Posterior cingulate gyrus (tissue), 11 donors: ENCODE results near the gene PSD.

Source experiments
- DNase-seq, 10 donors: peaks; one replicate each; pipeline versions ENCODE4 v3.0.0 to v3.0.0-alpha.2; 2020 to 2021; ENCODE audit warnings: mixed read lengths in 3 of 10
- intact Hi-C: fragments of 100-400 bp; cut with DNase I; formaldehyde crosslinking; loops from one replicate; pipeline ENCODE4 v1.15.1; 2023

Gene PSD

DNA sequence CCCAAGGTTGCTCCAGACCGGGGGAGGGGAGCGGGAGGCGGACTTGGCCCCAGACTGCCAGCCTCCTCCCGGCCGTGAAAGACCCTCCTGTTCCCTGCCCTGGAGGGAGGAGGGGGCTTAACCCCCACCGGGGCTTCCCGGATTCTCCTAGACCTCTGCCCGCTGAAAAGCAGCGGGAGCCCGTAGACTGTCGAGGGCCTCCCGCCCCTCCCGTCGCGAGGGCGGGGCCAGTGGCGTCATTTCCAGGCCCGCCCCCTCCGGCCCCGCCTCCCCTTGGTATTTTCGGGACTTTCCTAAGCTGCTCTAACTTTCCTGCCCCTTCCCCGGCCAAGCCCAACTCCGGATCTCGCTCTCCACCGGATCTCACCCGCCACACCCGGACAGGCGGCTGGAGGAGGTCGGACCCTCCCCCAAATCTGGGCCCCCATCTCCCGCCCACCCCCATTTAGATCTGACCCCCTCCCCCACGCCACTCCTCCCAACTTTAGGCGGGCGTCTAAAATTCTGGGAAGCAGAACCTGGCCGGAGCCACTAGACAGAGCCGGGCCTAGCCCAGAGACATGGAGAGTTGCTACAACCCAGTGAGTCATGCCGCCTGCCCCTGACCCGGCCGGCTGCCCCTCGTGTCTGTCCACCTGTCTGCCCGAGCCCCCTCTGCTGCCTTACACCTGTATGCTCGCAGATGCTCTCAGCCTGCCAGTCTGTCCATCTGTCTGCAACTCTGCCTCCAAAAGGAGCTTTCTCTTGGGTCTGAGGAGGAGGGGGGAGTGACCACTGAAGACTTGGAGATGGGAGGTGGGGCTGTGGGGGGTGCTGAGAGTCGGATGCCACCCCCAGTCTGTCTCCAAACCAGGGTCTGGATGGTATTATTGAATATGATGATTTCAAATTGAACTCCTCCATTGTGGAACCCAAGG is 22.9 kb downstream of the PSD start, which contains the start of gene NFKB2:
Gene NFKB2 (plus strand): TSS at position 306 of the 917 bp plus-strand sequence. CDS start 255 bp downstream, at position 561.
- intact Hi-C loops = loop anchor here (2.0 to 5.0 kb wide), 3 partner anchors 83 to 228 kb away; partner anchors contain the start of gene ELOVL3
- peak; percentile 65 to 97 (median 78) for DNase-seq

DNA sequence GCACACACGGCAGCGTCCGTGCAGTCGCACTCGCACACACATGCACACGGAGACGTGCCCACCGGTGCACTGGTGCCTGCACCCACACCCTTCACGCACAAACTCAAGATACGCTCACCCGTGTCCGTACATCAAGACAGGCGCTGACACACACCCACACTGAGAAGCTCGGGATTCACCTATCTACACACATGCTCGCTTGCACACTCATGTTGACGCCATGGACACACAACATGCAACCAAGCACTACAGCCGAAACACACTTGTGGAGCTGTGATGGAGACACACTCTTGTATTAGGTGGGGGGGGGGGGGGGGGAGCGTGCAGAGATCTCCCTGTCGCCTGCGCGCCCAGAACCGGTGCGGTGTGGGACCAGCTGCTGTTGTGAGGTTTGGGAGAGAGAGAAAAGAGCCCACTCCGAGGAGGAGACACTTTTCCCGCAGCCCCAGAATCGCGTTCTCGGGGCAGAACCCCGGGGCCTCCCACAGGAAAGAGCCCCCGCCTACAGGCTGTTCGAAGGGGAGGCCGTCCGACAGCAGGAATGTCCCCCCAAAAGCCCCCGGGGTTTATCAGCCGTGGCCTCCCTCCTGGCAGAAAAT is 23.7 kb downstream of the PSD start:
- peak in 3 of 10 donors; percentile 55 to 72 (median 70) for DNase-seq
- intact Hi-C loops = loop anchor here (1.0 to 5.0 kb wide), 5 partner anchors 27 to 228 kb away; partner anchors contain the start of gene ELOVL3

DNA sequence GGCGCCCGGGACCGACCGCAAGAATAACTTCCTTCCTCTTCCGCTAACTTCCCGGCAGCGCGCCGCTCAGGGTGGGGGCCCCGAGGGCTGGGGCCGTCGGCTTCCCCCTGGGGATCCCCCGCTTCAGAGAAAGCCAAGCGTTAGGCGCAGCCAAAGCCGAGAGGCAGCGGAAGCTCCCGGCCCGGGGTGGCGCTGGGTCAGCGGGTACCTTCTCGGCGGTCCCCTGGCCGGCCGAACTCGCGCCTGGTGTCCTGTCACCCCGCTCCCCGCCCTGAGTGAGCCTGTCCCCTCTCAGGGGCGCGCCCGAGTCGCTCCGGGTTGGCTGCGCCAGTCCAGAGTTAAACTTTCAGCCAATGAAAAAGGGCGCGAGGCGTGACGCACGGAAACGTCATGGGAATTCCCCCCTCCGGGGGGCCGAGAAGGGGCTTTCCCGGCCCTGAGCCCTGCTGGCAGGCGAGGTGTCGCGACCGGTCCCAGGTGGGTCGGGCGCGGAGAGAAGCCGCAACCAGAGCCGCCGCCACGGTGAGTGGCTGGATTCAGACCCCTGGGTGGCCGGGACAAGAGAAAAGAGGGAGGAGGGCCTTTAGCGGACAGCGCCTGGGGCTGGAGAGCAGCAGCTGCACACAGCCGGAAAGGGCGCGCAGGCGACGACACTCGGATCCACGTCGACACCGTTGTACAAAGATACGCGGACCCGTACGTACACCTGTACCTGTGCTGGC is 24.3 kb downstream of the PSD start:
- intact Hi-C loops = loop anchor here (1.0 to 5.0 kb wide), 3 partner anchors 28 to 188 kb away; no protein-coding TSS in a partner anchor
- DNase-seq = peak; percentile 69 to 97 (median 84)

DNA sequence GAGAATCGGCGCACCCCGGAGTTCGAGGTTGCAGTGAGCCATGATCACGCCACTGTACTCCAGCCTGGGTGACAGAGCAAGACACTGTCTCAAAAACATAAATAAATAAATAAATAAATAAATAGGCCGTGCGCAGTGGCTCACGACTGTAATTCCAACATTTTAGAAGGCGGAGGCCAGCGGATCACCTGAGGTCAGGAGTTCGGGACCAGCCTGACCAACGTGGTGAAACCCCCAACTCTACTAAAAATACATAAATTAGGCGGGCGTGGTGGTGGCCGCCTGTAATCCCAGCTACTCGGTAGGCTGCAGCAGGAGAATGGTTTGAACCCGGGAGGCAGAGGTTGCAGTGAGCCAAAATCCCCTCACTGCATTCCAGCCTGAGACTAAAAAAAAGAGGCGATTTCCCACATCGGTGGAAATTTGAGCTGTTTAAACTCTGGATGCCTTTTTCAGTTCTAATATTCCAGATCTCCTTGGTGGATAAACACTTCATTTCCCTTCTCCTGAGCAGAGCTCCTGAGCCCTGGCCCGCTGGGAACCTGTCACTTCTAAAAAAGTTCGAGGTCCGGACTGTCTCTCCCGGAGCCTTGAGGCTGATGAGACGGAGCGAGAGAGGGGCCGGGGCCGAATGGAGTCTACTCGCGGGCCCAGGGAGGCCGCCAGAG is 25.0 kb downstream of the PSD start:
- peak in 5 of 10 donors; percentile 11 to 96 (median 81) for DNase-seq
- intact Hi-C loops = loop anchor here (1.0 to 5.0 kb wide), 3 partner anchors 29 to 189 kb away; no protein-coding TSS in a partner anchor

DNA sequence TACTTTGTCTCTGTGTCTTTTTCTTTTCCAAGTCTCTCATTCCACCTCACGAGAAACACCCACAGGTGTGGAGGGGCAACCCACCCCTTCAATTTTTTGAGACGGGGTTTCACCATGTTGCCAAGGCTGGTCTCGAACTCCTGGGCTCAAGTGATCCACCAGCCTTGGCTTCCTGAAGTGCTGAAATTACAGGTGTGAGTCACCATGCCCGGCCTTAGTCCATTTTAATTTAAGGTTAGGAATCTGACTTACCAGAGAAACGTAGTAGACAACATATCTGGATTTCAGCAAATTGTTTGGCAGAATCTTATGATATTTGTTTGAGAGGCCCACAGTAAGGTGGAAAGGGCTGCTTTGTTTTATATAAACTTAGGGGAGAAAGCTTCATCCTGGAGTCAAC is 26.3 kb downstream of the PSD start:
- DNase-seq = peak in 3 of 10 donors; percentile 5 to 19 (median 16)
- intact Hi-C loops = loop anchor here (5.0 kb wide), 1 partner anchor 190 kb away; no protein-coding TSS in a partner anchor

DNA sequence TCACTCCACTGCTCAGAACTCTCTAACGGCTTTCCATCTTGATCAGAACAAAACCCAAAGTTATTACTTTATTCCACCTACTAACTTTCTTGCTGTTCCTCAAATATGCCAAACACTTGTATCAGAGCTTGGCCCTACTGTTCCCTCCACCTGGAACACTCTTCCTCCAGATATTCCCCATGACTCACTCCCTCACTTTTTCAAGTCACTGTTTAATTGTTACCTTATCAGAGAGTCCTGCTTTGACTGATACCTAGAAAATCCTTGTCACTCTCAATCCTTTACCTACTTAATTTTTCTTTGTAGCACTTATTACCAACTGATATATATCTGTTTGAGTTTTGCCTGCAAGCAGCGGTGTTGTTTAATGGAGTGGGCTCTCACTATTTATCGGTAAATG is 28.7 kb downstream of the PSD start:
- no peak for DNase-seq
- intact Hi-C loops = loop anchor here (5.0 kb wide), 1 partner anchor 192 kb away; no protein-coding TSS in a partner anchor

DNA sequence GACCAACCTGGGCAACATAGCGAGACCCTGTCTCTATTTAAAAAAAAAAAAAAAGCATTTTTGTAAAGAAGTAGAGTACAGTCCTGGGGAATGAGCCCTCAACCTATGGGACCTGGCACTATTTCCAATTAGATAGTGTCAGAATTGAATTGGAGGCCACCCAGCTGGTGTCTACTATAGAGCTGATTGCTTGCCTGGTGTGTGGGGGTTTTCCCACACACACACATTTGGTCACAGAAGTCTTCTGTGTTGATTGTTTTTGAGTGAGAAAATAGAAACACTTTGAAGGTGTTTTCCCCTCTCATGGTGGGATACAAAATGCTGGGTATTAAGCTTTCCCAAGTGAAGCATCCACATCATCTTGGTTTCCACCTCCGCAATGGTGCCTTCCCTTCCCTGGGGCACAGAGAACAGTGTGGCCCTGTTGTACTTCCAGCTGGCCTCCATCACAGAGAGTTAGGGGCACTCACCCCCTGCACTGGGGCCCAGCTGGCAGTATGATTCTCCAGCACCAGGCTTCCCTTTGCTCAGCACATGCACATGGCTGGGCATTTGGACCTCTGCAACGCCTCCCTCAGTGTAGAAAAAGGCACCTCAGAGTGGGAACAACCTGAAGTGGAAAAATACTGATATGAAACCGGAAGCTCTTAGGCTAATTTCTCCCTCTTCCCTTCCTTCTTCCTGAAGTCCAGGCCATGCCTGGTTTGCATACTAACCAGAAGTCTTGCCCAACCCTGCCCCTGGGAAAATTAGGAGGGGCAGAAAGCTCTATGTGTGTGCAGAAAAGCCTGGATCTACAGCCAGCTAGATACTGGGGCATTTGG is 33.8 kb downstream of the PSD start:
- intact Hi-C loops = no loop called here
- peak in 2 of 10 donors; percentile 47 to 54 for DNase-seq

DNA sequence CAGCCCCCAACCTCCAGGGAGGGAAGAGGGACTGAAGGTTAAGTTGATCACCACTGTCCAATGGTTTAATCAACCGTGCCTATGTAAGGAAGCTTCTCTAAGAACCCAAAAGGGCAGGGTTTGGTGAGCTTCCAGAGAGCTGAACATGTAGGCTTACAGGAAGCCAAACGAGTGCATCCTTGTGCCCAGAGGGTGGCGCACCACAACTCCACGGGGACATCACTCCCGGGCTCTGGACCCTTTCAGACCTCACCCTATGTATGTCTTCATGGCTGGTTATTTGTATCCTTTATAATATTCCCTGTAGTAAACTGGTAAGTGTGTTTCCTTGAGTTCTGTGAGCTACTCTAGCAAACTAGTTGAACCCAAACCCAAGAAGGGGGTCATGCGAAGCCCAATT is 34.5 kb downstream of the PSD start:
- DNase-seq = peak in 2 of 10 donors; percentile 7 to 15
- intact Hi-C loops = no loop called here

DNA sequence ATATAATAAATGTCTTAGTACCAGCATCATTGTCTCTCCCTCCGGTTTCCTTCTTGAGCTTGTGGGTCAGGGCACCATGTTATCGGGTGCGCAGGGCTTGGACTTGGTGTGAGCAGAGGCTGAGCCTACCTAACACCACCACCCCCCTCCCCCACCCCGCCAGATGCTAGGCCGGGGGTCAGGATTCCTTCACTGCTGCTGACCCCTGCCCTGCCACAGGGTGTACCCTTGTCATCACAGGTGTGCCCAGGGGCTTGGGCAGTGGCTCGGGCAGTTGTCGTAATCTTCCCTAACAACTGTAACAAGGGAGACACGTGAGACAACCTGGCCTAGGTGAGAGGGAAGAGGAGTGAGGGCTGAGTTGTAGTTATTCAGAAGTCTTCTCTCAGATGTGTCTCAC is 35.7 kb downstream of the PSD start:
- DNase-seq = peak in 1 of 10 donors; percentile 50
- intact Hi-C loops = no loop called here

DNA sequence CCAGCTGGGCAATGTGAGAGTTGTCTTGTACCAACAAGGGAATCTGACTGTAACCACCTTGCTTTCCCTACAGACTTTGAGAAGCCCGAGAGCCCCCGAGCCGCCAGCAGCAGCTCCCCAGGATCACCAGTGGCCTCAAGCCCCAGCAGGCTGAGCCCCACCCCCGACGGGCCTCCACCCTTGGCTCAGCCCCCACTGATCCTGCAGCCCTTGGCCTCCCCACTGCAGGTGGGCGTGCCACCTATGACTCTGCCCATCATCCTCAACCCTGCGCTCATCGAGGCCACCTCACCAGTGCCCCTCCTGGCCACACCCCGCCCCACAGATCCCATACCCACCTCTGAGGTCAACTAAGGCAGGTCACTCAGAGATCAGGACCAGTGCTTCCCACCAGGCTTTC is 36.6 kb downstream of the PSD start:
- DNase-seq = peak in 1 of 10 donors; percentile 65
- intact Hi-C loops = no loop called here

DNA sequence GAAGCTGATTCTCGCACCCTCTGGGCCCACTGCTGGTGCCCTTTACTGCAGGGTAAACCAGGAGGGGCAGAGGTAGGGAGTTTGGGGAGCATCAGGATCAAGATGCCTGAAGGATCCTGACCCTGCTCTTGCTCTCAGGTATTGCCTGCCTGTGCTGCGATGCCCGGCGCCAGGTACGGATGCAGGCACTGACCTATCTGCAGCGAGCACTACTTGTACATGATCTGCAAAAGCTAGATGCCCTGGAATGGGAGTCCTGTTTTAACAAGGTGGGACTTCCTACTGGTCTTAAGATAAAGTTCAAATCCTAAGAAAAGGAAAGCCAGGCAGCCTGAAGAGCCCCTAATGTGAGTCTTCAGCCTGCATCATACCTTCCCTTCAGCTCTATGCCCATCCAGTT is 39.2 kb downstream of the PSD start:
- intact Hi-C loops = no loop called here
- no peak for DNase-seq

DNA sequence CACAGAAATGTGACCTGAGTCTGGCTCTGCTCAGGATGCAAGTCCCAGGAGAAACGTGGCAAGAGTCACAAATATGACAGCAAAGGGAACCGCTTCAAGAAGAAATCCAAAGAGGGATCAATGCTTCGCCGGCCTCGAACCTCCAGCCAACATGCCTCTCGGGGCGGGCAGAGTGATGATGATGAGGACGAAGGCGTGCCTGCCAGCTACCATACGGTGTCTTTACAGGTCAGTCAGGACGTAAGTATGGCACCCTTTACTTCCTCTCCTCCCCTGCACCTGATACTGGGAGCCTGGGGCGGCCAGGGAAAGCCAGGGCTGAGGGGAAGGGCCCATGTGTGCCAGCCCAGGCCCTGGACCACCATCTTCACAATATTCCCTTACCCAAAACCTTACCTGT is 41.7 kb downstream of the PSD start:
- intact Hi-C loops = no loop called here
- DNase-seq = peak in 1 of 10 donors; percentile 70

DNA sequence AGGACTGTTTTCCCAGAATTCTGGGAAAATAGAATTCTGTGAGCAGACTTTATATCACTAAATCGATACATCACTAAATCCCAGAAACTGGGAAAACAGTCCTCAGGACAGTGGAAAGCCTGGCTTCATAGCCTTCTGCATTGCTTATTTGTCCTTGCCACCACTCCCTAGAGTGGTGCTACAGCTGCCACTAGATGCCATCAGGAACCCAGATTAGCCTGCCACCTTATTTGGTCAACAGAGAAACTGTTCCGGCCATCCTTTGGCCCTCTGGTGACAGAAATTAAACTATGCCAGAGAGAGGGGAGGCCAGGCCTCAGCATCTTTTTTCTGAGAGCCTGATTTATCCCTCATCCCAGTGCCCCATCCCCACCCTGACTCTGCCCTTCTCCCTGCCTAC is 42.7 kb downstream of the PSD start:
- DNase-seq = no peak
- intact Hi-C loops = no loop called here

DNA sequence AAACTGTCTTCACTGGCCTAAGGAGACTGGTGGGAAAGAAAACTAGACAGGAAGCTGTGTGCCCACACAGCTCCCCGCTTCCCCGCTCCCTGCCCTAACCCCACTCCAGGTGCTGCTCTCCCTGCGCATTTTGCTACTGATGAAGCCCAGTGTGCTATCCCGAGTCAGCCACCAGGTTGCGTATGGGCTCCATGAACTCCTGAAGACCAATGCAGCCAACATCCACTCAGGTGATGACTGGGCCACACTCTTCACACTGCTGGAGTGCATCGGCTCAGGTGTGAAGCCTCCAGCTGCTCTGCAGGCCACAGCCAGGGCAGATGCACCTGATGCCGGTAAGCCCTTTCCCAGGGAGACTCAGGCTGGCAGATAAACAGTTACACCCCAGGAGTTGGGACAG is 43.3 kb downstream of the PSD start:
- intact Hi-C loops = no loop called here
- no peak for DNase-seq

DNA sequence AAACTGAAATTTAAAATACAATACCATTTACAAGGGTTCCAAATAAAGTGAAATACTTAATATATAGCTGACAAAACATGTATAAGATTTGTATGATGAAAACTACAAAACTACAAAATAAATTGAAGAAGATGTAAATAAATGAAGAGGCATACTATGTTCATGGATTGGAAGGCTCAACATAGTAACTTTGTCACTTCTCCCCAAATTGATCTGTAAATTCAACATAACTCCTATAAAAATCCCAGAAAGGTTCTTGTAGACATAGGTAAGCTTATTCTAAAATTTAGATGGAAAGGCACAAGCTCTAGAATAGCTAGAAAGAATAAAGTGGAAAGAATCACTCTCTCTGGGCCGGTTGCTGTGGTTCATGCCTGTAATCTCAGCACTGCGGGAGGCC is 47.3 kb downstream of the PSD start:
- intact Hi-C loops = no loop called here
- DNase-seq = no peak

DNA sequence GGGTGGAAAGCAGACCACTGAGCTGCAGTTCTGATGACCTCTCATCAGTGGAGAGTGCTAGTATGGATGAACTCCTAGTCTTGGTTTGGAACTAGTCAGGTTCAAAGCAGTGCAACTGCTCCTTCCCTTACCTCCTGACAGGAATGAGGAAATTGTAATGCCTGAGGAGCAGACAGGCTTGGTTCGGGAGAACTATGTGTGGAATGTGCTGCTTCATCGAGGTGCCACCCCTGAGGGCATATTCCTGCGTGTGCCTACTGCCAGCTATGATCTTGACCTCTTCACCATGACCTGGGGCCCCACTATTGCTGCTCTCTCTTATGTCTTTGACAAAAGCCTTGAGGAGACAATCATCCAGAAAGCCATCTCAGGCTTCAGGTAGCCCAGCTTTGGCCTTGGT is 50.5 kb downstream of the PSD start:
- intact Hi-C loops = no loop called here

DNA sequence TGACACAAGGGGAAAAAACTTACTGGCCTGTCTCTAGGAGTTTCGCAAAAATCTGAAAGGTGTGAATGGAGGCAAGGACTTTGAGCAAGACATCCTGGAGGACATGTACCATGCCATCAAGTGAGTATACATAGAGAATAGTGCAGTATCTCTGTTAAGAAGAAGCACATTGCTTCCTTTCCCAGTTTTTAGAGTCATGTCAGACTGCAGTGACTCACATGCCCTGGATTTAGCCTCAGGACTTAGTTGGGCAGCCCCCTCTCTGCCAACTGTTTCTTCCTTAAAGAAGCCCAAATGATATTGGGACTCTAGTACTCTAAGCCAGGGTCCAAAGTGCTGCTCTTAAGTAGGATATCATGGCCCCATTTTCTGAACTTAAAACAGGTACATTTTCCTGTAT is 51.1 kb downstream of the PSD start:
- DNase-seq = no peak
- intact Hi-C loops = no loop called here

More for the DNA sequence above, 50.5 kb downstream of the PSD start:
- no peak for DNase-seq

DNA sequence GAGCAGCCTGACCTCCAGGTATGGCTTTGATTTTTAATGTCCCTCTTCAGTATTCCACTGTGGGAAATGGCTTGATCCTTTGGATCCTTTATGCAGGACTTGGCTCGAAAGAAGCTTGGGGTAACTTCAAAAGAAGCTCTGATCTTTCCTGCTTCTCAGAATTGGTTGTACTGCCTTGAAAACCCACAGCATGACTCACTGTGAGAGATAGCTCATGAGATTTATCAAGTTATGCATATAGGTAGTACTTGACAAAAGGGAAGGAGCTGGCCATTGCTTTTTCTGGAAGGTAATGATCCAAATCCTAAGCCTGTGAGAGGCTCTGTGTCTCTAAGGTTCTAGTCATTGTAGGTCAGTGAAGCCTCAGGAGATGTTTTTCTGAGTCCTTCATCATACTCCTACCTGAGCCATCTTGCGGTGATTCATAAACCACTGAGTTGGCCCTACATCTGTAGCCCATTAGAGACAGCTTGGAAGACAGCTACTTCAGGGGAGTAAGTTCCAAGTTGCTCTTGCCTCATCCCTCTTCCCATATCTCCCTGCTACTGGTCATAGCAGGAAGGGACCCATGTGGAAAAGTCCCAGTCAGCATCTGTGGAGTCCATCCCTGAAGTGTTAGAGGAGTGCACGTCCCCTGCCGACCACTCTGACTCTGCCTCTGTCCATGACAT is 59.7 kb downstream of the PSD start:
- intact Hi-C loops = no loop called here
- DNase-seq = no peak
